ENCODE results near the gene NPW.

The NPW gene
- 0.24 to 1.6 reads per million in 2 experiments for total RNA-seq

DNA sequence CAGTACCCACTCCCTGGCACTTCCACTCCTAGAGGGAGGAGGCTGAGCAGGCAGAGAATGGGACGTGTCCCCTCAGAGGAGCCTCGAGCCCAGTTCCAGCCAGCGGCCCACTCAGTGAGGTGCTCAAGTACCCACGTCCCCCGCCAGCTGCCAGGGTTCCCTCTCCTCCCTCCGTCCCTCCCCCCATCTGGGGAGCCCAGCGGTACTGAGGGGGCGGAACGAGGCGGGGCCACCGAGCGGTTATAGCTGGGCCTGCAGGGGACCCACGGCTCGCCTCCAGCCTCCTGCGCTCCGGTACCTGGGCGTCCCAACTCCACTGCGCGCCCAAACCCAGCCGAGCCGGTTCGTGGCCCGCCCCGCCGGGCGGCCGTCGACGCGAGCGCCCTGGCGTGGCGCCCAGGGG, at the start of gene NPW:
Gene NPW, plus strand, starts transcription at position 268 of the 403 bp plus-strand sequence.
- DNase-seq (ENCODE audit: low read depth), result no peak

DNA sequence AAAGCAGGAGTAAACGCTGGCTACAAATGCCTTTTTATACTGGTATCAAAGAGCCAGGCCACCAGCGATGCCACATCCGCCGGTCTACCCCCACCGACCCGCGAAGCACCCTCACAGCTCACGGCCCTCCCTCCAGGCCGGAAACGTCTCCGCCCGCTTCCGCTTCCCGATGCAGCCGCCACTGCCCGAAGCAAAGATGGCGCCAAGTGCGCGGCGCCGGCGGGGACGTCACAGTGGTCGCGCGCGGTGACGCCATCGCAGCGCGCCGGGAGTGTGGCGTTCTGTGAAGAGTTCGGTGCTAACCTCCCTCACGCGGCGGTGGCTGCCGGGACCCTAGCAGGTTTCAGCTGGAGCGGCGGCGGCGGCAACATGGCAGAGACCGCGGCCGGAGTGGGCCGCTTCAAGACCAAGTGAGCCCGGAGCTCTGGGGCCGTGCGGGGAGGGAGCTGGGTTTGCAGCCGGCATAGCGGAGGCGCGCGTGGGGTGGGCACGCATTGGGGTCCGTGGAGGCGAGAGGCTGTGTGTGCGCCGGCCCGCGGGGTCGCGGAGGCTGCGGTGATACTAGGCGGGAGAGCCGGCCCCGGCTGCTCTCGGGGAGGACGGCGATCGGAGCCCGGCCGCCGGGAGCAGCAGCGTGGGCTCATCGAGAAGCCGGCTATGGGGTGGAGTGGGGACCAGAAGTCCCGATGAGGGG, 47.6 kb upstream of the NPW start, which contains the start of gene TBL3:
Gene TBL3, plus strand, starts transcription at position 258 of the 694 bp plus-strand sequence. Its CDS starts 112 bp downstream, at position 370.
- DNase-seq (ENCODE audit: low read depth), result peak; percentile 94

- DNase-seq (ENCODE audit: low read depth), result no peak
These were observed 47.1 kb upstream of the NPW start for GRCh38 chr16:1972490-1972877.

DNA sequence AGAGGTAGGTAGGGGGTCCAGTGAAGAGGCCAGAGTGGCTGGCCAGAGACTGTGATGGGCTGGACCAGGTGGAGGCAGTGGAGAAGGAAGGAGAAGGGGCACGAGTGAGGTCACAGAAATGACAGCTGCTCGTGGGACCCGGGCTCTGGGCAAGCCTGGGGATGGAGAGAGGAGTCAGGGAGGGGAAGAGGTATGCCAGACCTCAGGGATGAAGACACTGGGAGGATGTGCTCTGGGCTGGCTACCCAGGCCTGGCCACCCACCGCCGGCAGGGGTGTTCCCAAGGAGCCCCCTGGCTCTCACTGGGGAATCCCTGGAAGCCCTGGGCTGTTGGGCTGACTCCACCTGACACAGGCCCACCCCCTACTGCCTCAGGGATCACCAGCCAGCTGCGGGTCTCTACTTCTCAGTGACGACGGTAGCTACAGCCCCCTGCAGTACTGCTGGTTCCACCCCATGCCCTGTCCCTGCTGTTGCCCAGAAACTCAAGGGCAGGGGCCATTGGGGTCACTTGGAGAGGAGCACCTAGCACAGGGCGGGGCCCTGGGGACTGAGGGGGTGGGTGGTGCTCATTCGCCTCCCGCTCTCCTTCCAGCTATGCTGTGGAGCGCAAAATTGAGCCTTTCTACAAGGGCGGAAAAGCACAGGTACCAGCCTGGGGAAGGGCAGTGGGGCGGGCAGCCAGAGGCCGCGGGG, 46.0 kb upstream of the NPW start:
- no peak for DNase-seq (ENCODE audit: low read depth)

DNA sequence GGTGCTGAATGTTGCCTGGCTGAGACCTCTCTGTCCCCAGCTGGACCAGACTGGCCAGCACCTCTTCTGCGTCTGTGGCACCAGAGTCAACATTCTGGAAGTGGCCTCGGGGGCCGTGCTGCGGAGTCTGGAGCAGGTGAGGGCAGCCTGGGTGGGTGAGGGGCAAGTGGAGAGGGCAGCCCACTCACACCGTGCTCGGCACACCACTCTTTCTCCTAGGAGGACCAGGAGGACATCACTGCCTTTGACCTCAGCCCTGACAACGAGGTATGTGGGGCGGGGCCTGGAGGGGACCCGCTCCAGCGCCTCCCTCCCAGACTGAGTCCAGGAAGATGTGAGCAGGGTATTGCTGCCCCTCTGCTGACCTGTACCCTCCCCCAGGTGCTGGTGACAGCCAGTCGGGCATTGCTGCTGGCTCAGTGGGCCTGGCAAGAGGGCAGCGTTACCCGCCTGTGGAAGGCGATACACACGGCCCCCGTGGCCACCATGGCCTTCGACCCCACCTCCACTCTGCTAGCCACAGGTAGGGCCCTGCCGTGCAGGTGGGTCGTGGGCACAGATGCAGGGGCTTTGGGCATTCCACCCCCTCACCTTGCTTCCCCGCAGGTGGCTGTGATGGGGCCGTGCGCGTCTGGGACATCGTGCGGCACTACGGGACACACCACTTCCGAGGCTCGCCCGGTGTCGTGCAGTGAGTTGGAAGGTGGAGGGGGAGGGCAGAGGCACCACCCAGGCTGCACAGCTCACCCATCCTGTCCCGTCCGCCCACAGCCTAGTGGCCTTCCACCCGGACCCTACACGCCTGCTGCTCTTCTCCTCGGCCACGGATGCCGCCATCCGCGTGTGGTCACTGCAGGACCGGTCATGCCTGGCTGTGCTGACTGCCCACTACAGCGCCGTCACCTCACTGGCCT, 45.2 kb upstream of the NPW start:
- no peak for DNase-seq (ENCODE audit: low read depth)

DNA sequence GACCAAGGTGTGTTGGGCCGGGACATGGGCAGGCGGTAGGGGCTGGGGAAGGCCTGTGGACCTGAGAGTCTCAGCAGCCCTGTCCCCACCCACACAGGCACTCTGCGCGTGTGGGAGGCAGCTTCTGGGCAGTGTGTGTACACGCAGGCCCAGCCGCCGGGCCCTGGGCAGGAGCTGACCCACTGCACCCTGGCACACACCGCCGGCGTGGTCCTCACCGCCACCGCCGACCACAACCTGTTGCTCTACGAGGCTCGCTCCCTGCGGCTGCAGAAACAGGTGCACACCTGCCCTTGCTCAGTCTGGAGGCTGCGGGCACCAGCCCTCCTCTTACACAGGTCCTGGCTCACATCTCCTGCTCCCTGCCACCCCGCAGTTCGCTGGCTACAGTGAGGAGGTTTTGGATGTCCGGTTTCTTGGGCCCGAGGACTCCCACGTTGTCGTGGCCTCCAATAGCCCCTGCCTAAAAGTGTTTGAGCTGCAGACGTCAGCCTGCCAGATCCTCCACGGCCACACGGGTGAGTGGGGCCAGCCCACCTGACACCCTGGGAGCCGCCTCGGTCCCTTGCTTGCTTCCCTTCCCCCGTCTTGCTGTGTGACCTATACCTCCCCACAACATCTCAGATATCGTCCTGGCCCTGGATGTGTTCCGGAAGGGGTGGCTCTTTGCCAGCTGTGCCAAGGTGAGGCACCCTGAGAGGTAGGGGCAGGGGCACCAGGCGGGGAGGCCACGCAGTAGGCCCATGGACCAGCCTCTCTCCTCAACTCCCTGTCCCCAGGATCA, 44.0 kb upstream of the NPW start:
- DNase-seq (ENCODE audit: low read depth), result no peak

DNA sequence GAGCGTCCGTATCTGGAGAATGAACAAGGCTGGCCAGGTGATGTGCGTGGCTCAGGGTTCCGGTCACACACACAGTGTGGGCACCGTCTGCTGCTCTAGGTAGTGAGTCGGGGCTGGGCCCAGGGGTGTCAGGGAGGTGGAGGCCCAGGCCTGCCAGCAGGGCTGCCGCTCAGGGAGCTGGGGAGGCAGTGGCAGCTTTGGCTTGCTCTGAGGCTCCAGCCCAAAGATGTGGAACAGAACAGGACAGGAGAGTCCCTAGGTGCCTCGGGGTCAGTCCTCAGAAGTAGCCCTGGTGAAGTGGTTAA, 43.4 kb upstream of the NPW start:
- DNase-seq (ENCODE audit: low read depth), result no peak

- no peak for DNase-seq (ENCODE audit: low read depth)
These were observed 42.4 kb upstream of the NPW start for GRCh38 chr16:1976951-1977874.

DNA sequence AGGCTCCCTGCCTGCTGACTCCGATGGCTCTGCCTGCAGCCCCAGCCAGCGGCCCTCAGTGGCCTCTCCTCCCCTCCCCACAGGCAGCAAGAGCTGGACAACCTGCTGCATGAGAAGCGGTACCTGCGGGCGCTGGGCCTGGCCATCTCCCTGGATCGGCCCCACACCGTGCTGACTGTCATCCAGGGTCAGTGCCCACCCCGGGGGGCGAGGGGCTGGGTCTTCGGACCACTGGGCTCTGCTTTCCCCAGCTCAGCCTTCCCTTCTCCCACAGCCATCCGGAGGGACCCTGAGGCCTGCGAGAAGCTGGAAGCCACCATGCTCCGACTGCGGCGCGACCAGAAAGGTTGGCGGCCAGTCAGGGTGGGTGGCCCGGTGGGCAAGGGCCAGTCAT, 41.7 kb upstream of the NPW start:
- DNase-seq (ENCODE audit: low read depth), result no peak

- no peak for DNase-seq (ENCODE audit: low read depth)
These were observed 41.0 kb upstream of the NPW start for GRCh38 chr16:1978476-1979120.

GRCh38 chr16:1979271-1980029, 40.1 kb upstream of the NPW start:
- no peak for DNase-seq (ENCODE audit: low read depth)

DNA sequence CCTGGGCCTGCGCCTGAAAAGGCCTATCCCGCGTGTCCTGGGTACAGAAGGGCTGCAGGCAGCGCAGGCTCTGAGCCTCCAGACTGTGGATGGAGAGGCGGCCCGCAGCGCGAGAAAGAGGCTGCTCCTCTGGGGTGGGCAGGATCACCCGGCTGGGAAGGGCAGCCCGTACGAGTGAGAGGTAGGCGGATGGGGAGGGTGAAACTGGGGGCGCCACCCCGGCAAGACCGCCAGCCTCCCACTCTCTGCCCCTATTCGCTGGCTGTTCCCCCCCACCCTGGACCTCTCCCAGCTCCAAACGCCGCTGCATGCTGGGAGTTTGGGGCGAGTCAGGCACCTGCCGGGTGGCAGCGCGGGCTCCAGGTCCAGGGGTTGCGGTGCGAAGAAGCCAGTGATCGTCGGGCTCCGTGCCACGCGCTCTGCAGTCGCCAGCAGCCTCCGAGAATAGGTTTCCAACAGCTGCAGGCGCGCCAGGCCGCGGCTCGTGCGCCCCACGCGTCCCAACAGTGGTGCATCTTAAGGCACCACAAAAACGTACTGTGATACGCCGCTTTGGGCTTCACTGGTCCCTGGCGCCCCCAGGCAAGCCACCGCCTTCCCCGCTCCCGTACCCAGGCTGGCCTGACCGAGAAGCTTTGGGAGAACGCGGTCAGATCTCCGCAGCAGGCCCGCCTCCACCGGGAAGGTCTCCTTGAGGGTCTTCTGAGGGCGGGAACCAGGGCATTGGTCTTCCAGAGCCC, 39.4 kb upstream of the NPW start:
- no peak for DNase-seq (ENCODE audit: low read depth)

- DNase-seq (ENCODE audit: low read depth), result no peak
These were observed 38.9 kb upstream of the NPW start for GRCh38 chr16:1980770-1981087.

- no peak for DNase-seq (ENCODE audit: low read depth)
These were observed 38.2 kb upstream of the NPW start, which contains the start of gene NOXO1 for GRCh38 chr16:1981398-1981836. Gene NOXO1 (minus strand): TSS chr16:1981469. CDS start chr16:1981179, 290 bp downstream.

DNA sequence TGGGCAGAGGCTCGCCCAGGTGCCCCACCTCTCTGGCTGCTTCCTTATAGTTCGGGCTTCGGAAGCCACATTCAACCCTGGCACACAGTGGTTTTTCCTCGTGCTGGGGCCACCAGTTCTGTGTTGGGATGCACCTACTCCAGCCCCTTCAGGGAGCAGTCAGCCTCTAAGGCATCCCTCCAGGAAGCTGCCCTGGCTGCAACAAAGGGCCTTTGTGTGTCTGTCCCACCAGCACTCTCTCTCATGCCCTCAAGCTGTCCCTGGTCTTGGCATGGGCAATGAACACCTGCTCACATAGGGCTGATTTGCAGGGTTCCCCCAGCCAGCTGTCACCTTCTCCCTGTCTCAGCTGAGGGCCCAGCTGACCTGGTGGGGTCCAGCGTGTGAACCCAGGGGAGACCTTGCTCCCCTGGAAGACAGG, 37.6 kb upstream of the NPW start:
- DNase-seq (ENCODE audit: low read depth), result no peak

DNA sequence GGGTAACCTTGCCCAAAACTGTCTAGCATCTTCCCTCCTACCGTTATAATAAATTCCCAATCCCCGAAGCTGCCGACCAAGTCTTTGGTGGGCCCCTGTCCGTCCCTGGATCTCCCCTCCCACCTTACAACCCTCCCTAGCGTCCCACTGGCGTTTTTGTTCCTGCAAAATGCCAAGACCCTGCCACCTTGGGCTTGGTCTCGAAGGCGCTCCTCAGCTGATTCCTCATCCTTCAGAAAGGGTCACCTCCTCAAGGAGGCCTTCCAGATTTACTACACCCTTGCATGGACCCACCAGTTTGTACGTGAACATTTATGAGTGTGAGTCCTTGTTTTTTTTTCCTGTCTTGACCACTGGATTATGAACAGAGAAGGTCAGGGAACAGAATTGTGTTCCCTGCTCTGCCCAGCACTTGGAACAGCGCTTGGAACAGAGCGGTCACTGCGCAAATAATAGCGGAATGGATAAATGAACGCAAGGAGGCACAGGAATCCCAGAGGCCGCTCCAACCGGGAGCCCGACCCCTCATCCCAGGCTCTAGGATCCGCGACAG, 36.5 kb upstream of the NPW start:
- no peak for DNase-seq (ENCODE audit: low read depth)

DNA sequence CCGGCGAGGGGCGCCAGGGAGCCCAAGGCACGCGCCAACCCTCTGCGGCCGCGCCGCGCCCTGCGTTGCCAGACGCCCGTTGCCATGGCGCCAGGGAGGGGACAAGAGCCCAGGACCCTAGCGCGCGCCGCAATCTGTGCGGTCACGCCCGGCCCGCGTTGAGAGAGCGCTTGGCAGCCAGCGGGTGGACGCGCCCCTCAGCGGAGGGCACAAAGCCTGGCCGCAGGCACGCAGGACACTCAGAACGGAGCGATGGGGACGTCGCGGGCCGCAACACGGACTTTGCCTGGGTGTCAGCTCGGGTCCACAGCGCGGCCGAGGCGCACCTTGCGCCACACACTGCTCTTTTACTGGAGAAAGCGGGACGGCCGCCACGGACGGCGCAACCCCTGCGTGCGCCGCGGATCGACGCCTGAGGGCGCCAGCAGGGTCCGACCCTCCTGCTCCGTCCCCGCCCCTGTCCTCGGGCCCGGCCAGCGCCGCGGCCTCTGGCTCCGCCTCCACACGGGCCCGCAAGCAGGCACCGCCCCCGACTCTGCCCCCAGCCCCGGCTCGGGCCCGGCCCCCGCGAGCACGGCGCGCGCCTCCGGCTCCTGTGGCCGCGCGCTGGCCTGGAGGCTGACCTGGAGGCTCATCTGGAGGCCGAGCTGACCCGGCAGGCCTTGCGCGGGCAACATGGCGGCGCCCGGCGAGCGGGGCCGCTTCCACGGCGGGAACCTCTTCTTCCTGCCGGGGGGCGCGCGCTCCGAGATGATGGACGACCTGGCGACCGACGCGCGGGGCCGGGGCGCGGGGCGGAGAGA, 35.8 kb upstream of the NPW start, which contains the start of gene GFER:
Gene GFER, plus strand, starts transcription at position 650 of the 803 bp plus-strand sequence. Its CDS starts 26 bp downstream, at position 676.
- no peak for DNase-seq (ENCODE audit: low read depth)

Measured in T follicular helper cell (primary cell).